GM19099 (cell line): ENCODE data around the gene PNMA8A.

Experiments used
- POLR2A ChIP-seq: IDR thresholded peaks from 3 replicates; pipeline ENCODE4 v1.6.1; 2011; ENCODE audit warnings: low read depth; ENCODE audit not compliant: insufficient read length; ENCODE audit errors: extremely low read depth

PNMA8A gene

DNA sequence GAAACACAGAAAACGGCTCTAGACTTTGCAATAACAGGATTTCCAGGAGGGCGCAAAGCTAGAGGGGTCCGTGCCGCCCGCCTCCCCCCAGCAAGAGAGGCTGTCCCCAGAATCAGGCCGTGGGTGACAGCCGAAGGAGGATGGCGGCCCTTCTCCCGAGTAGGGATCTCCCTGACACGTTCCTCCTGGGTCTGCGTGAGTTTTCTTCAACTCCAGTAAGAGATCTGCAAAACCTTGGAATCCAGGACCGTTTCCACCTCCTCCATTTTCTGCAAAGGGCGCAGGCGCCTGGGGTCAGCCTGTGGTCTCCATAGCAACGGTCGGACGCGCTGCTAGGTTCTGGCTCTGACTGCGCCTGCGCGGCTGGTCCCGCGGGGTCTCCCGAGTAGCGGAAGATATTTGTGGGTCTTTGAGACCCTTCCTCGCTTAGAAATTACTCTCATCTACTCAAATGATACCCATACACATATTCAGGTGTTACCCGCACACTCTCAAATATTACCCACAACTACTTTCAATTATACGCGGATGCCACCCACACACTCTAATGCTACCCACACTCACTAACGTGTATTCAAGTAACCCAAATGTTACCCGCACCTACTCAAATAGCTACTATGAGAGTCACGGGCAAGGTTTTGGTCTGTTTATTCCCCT is 44.7 kb downstream of the PNMA8A start:
- no peak for TF ChIP-seq POLR2A

DNA sequence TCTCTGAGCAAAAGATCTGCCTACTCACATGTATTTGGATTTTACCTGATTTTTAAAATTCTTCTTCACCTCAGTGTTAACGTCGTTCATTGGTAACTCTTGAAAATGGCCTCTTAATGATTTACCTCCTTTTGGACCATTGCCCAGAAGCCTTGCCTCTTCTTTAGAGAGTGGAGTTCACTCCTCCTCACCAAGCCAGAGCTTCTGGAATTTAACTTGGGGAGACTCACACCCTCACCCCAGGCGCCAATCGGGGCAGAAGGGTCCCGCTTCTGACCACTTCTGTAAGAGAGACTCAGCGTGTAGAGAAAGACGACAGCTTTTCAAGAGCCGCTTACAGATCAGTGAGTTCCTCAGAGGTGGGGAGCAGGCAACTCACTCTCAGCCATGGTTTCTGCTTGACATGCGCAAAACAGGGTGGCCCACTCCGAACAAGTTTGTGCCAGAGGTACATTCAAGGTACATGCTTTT is 45.3 kb downstream of the PNMA8A start:
- TF ChIP-seq POLR2A = no peak

DNA sequence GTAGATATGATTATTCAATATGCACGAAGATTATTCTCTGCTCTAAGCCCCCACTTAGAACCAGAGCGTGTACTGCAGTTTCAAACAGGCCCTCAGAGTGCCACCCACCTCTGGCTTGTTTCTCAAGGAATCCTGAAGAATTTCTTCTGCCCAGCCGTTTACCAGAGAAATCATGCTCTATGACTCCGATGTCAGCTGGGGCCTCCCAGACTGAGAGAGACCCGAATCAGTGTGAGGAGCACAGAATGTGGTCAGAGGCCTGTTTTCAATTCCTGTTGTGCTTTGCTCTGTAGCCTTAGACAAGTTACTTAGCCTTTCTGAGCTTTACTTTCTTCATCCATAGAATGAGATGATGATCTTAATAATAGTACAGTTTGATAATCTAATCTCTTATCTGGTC is 48.2 kb downstream of the PNMA8A start:
- no peak for TF ChIP-seq POLR2A

DNA sequence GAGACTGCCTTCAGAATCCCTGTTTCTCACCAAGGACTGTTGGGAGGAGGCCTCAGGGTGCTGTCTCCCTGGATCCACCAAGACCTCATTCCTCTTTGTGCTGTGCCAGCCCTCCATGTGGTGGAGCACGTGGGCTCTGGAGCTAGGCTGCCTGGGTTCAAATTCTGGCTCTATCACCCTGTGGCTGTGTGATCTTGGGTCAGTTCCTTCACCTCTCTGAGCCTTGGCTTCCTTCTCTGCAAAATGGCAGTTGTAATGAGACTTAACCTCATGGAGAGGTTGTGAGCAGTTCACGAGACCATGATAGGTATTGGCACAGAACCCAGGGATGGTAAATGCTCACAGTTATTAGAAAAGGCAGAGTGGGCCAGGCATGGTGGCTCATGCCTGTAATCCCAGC is 49.0 kb downstream of the PNMA8A start:
- no peak for TF ChIP-seq POLR2A

DNA sequence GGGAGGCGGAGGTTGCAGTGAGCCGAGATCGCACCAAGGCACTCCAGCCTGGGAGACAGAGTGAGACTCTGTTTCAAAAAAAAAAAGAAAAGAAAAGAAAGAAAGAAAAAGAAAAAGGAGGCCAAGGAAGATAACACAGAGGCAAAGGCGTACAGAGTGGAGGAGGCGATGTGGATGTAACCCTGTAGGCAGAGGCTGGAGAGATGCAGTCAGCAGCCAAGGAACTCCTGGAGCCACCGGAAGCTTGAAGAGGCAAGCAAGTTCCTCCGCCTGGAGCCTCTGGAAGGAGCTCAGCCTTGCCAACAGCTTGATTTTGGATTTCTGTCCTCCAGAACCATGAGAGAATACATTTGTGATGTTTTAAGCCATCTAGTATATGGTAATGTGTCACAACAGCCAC is 51.3 kb downstream of the PNMA8A start:
- no peak for TF ChIP-seq POLR2A
